GM23248 (cell line): Measurements from ENCODE around the gene CFAP61. TPM values are rescaled to one million over a fixed set of nuclear protein-coding genes. Genes with fewer than 3 reads are reported as not detected.
A peak's percentile ranks its signal among the peaks of the same experiment; 100 is the strongest.

Experiments used
- DNase-seq: peaks from one replicate; pipeline ENCODE4 v3.0.0-alpha.2; 2015
- H2AFZ ChIP-seq: fragments of 200-600 bp; sonication (generic); 2 replicates; pipeline ENCODE4 v1.6.1; 2016; ENCODE audit warnings: antibody characterized with exemption
- H3F3A ChIP-seq: fragments of 200-600 bp; sonication (generic); 2 replicates; pipeline ENCODE4 v1.6.1; 2016; ENCODE audit warnings: mild to moderate bottlenecking, antibody characterized with exemption, mixed run types; ENCODE audit not compliant: insufficient read depth
- H3K27ac ChIP-seq: fragments of 200-600 bp; sonication (generic); 2 replicates; pipeline ENCODE4 v1.5.1; 2016; ENCODE audit warnings: mild to moderate bottlenecking
- H3K27me3 ChIP-seq: fragments of 200-600 bp; sonication (generic); replicated peaks from 2 replicates; pipeline ENCODE4 v1.6.1; 2016; ENCODE audit warnings: mild to moderate bottlenecking; ENCODE audit not compliant: insufficient read depth
- H3K36me3 ChIP-seq: fragments of 200-600 bp; sonication (generic); 2 replicates; pipeline ENCODE4 v1.6.1; 2016; ENCODE audit warnings: low read depth, mild to moderate bottlenecking
- H3K4me1 ChIP-seq: fragments of 200-600 bp; sonication (generic); 2 replicates; pipeline ENCODE4 v1.6.1; 2016; ENCODE audit warnings: mild to moderate bottlenecking; ENCODE audit not compliant: insufficient read depth
- H3K4me2 ChIP-seq: fragments of 200-600 bp; sonication (generic); one replicate; pipeline ENCODE4 v1.6.1; 2016; ENCODE audit warnings: mild to moderate bottlenecking; ENCODE audit not compliant: unreplicated experiment
- H3K4me3 ChIP-seq: fragments of 200-600 bp; sonication (generic); 2 replicates; pipeline ENCODE4 v1.5.1; 2016; ENCODE audit warnings: mild to moderate bottlenecking
- H3K79me2 ChIP-seq: fragments of 200-600 bp; sonication (generic); 2 replicates; pipeline ENCODE4 v1.6.1; 2016; ENCODE audit warnings: mild to moderate bottlenecking; ENCODE audit not compliant: insufficient read depth
- H3K9ac ChIP-seq: fragments of 200-600 bp; sonication (generic); 2 replicates; pipeline ENCODE4 v1.6.1; 2016; ENCODE audit warnings: mild to moderate bottlenecking
- H3K9me2 ChIP-seq: fragments of 200-600 bp; sonication (generic); 2 replicates; pipeline ENCODE4 v1.6.1; 2016; ENCODE audit warnings: mixed run types, mild to moderate bottlenecking, moderate library complexity; ENCODE audit not compliant: insufficient read depth
- H3K9me3 ChIP-seq: fragments of 200-600 bp; sonication (generic); one replicate; pipeline ENCODE4 v1.6.1; 2017; ENCODE audit warnings: low read depth
- H4K20me1 ChIP-seq: fragments of 200-600 bp; sonication (generic); 2 replicates; pipeline ENCODE4 v1.6.0; 2016; ENCODE audit not compliant: insufficient read depth
- EZH2 ChIP-seq: fragments of 200-600 bp; sonication (generic); IDR thresholded peaks from 2 replicates; pipeline ENCODE4 v1.6.1; 2018; ENCODE audit warnings: antibody characterized with exemption, mild to moderate bottlenecking; ENCODE audit not compliant: insufficient read depth, poor library complexity, severe bottlenecking
- EZH2phosphoT487 ChIP-seq: fragments of 200-600 bp; sonication (generic); IDR thresholded peaks from 2 replicates; pipeline ENCODE4 v1.6.1; 2018; ENCODE audit warnings: antibody characterized with exemption, moderate library complexity, mild to moderate bottlenecking, low read depth; ENCODE audit not compliant: insufficient read depth
- WGBS, 2 experiments: methylation state at CpG; one replicate each; pipeline ENCODE4 v1.1.6; 2015 to 2017; ENCODE audit warnings: low lambda C conversion rate in 2 of 2, low coverage in 1 of 2; ENCODE audit errors: missing lambda C conversion rate in 2 of 2; 5-methylcytosine and 5-hydroxymethylcytosine counted together
- in situ Hi-C: fragments of 300-500 bp; cut with MboI; formaldehyde crosslinking; loops from 2 replicates; pipeline ENCODE4 v1.15.0; 2020
- polyA plus RNA-seq: library from polyadenylated mRNA; unstranded; fragments of >200 nt; fragmentation: Nextera tagmentation; extraction: Ambion mirVana; gene quantifications from 2 replicates; pipeline ENCODE4 v1.2.1, GENCODE V29; 2016
- total RNA-seq: library from RNA; depleted of rRNA; stranded (reverse); fragments of >200 nt; shearing (Covaris generic); gene quantifications from 2 replicates; pipeline ENCODE4 v1.2.3, GENCODE V29; 2014

CFAP61 gene
- total and polyA plus RNA-seq, 2 experiments from 2014 or later = not detected

DNA sequence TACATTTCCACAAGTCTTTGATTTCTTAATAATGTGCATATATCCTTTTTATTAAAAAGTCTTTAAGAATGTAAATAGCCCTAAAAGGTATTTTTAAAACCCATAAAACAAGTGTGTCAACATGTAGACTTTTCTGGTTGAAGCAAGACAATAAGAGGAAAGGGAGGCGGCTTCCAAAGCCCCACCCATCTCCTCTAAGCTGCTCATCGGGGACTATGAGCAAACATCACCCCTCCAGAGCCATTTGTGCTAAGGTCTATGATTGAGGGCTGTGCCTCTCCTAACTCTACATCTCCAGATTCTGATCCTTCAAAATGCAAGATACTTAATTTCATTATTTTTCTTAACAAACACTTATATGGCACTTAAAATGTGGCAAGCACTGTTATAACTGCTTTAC lies 37.7 kb upstream of the CFAP61 start:
- Histone ChIP-seq H3K9me3 (no peaks in the 10 kb centered on the region), H3K79me2 (peaks cover 25% of the 10 kb centered on the region), H3K9ac (no peak overlapping the region), H3K4me1 (peaks cover 29% of the 10 kb centered on the region), H3K27ac (no peak overlapping the region), H3K4me3 (no peak overlapping the region), H3K36me3 (no peaks in the 10 kb centered on the region), H3F3A (peaks cover 9% of the 10 kb centered on the region; the same call in 1 of the 2 replicates), H4K20me1 (no peaks in the 10 kb centered on the region), H3K27me3 (no peaks in the 10 kb centered on the region), H3K9me2 (no peaks in the 10 kb centered on the region), H2AFZ (no peak overlapping the region), H3K4me2 (no peak overlapping the region)
- DNase-seq = no peak
- TF ChIP-seq EZH2phosphoT487 (no peak), EZH2 (no peak)
- in situ Hi-C loops = no loop called here
- 75 to 76% methylated on average over 2 of the region's 2 CpGs for WGBS, 2 experiments

DNA sequence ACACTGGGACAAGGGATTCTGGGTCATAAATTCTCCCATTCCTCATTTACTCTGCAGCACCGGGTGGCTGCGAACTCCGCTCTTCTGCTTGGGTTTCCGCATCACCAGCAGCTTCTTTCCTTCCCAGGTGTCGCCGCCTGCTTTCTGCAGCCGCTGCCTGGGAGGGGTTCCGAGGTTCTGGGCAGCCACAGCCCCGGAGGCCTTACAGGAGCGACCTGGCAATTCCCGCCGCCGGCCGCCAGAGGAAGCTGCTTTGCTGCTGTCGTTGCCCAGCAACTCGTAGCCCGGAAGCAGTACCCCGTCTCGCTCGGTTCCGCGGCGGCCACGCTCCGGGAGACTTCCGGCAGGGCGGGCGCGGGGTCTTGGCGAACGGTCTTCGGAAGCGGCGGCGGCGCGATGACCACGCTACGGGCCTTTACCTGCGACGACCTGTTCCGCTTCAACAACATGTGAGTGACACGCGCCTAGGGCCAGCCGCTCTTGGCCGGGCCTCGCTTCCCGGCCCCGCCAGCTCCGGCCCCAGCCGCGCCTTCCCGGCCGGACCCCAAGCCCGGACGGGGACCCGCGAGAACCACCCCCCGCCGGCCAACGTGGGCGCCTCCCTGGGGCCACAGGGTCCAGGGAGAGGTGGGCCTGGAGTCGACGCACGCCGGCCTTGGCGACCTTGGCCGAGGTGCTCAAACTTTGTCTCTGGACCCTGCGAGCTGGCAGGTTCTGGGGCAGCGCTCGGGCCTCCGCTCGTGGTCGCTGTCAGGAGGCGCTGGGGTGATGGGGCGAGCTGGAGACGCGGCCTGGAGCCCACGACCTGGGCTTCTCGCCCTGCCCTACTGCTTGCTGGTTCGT lies 35.1 kb upstream of the CFAP61 start, which contains the start of gene NAA20:
NAA20 (plus strand) TSS at position 362 of the 843 bp plus-strand sequence; CDS start at position 397, 35 bp downstream.
- Histone ChIP-seq H3K4me2 (peak within 1 kb of the TSS; percentile 95), H4K20me1 (no peaks in the 10 kb centered on the region), H3K9me3 (no peaks in the 10 kb centered on the region), H2AFZ (peak within 1 kb of the TSS; percentile 96), H3K36me3 (no peaks in the 10 kb centered on the region), H3K27me3 (no peaks in the 10 kb centered on the region), H3K27ac (peak within 1 kb of the TSS; percentile 64), H3K9ac (peak within 1 kb of the TSS; percentile 88), H3K79me2 (peaks cover 51% of the 10 kb centered on the region), H3K9me2 (no peaks in the 10 kb centered on the region), H3K4me3 (peak within 1 kb of the TSS; percentile 84), H3F3A (no peaks in the 10 kb centered on the region; the same call in 1 of the 2 replicates), H3K4me1 (peaks cover 20% of the 10 kb centered on the region)
- DNase-seq = peak; percentile 98
- no peak for TF ChIP-seq EZH2phosphoT487
- TF ChIP-seq EZH2 = no peak
- in situ Hi-C loops = no loop called here
- 1% methylated on average over 49 to 64 of the region's 81 CpGs for WGBS, 2 experiments

DNA sequence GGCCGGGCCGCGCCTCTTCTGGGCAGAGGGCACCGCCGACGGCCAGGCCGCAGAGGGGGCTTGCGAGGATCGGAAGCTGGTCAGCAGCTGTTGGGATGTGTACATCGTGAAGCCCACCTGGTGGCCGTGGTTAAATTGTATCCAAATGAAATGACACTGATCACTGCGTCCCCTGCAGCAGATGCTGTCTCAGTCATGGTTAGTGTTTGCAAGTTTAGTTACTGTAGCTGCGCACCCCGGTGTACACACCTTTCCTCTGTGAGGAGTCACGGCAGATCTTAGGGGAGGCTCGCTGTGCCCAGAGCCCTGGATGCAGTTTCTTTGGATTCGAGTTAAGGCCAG lies 34.5 kb upstream of the CFAP61 start:
- Histone ChIP-seq H3K9me2 (no peaks in the 10 kb centered on the region), H3K9me3 (no peaks in the 10 kb centered on the region), H3K27ac (peak overlapping the region; percentile 41), H3K4me1 (peaks cover 20% of the 10 kb centered on the region), H3K9ac (peak overlapping the region; percentile 88), H3K79me2 (peaks cover 57% of the 10 kb centered on the region), H2AFZ (peak overlapping the region; percentile 96), H3K4me3 (peak overlapping the region; percentile 84), H4K20me1 (no peaks in the 10 kb centered on the region), H3K36me3 (no peaks in the 10 kb centered on the region), H3K27me3 (no peaks in the 10 kb centered on the region), H3F3A (no peaks in the 10 kb centered on the region; the same call in 1 of the 2 replicates), H3K4me2 (peak overlapping the region; percentile 95)
- peak; percentile 50 for DNase-seq
- in situ Hi-C loops = no loop called here
- 2 to 3% methylated on average over 17 of the region's 17 CpGs for WGBS, 2 experiments
- no peak for TF ChIP-seq EZH2phosphoT487
- no peak for TF ChIP-seq EZH2

DNA sequence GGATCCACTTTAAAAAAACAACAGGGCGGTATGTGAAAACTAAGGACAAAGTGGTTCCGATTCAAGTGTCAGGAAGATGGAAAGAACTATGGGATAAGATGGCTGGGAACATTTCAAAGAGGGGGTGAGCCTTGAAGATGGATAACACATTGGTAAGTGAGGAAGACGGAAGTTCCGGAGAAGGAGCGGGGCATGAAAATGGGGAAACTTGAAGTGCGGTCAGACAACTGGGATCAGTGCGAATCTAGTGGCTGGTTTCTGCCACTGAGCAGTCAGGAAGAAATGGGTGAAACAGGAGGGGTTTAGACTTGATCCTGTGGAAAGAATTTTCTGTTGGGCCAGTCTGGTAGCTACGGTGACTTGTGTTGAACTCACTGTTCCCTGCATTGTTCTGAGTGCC lies 34.0 kb upstream of the CFAP61 start:
- H3K9me2 ChIP-seq = no peaks in the 10 kb centered on the region
- H3K4me3 ChIP-seq = peak overlapping the region; percentile 84
- 88 to 92% methylated on average over 8 of the region's 8 CpGs for WGBS, 2 experiments
- peaks cover 62% of the 10 kb centered on the region for H3K79me2 ChIP-seq
- peak overlapping the region; percentile 88 for H3K9ac ChIP-seq
- TF ChIP-seq EZH2phosphoT487 (no peak), EZH2 (no peak)
- DNase-seq = no peak
- H3K27me3 ChIP-seq = no peaks in the 10 kb centered on the region
- no peak overlapping the region for H3K27ac ChIP-seq
- no peak overlapping the region; the same call in 1 of the 2 replicates for H2AFZ ChIP-seq
- H3K9me3 ChIP-seq = no peaks in the 10 kb centered on the region
- in situ Hi-C loops = no loop called here
- H3F3A ChIP-seq = peaks cover 1% of the 10 kb centered on the region
- H3K36me3 ChIP-seq = no peaks in the 10 kb centered on the region
- peak overlapping the region; percentile 95 for H3K4me2 ChIP-seq
- peaks cover 20% of the 10 kb centered on the region for H3K4me1 ChIP-seq
- H4K20me1 ChIP-seq = no peaks in the 10 kb centered on the region
